GM23248 (cell line): Measurements from ENCODE around the gene LRRC75A. TPM values are rescaled to one million over a fixed set of nuclear protein-coding genes. Genes with fewer than 3 reads are reported as not detected.
A peak's percentile ranks its signal among the peaks of the same experiment; 100 is the strongest.

ENCODE experiments used
- DNase-seq: peaks from one replicate; pipeline ENCODE4 v3.0.0-alpha.2; 2015
- H2AFZ ChIP-seq: fragments of 200-600 bp; sonication (generic); 2 replicates; pipeline ENCODE4 v1.6.1; 2016; ENCODE audit warnings: antibody characterized with exemption
- H3F3A ChIP-seq: fragments of 200-600 bp; sonication (generic); 2 replicates; pipeline ENCODE4 v1.6.1; 2016; ENCODE audit warnings: mild to moderate bottlenecking, antibody characterized with exemption, mixed run types; ENCODE audit not compliant: insufficient read depth
- H3K27ac ChIP-seq: fragments of 200-600 bp; sonication (generic); 2 replicates; pipeline ENCODE4 v1.5.1; 2016; ENCODE audit warnings: mild to moderate bottlenecking
- H3K27me3 ChIP-seq: fragments of 200-600 bp; sonication (generic); replicated peaks from 2 replicates; pipeline ENCODE4 v1.6.1; 2016; ENCODE audit warnings: mild to moderate bottlenecking; ENCODE audit not compliant: insufficient read depth
- H3K36me3 ChIP-seq: fragments of 200-600 bp; sonication (generic); 2 replicates; pipeline ENCODE4 v1.6.1; 2016; ENCODE audit warnings: low read depth, mild to moderate bottlenecking
- H3K4me1 ChIP-seq: fragments of 200-600 bp; sonication (generic); 2 replicates; pipeline ENCODE4 v1.6.1; 2016; ENCODE audit warnings: mild to moderate bottlenecking; ENCODE audit not compliant: insufficient read depth
- H3K4me2 ChIP-seq: fragments of 200-600 bp; sonication (generic); one replicate; pipeline ENCODE4 v1.6.1; 2016; ENCODE audit warnings: mild to moderate bottlenecking; ENCODE audit not compliant: unreplicated experiment
- H3K4me3 ChIP-seq: fragments of 200-600 bp; sonication (generic); 2 replicates; pipeline ENCODE4 v1.5.1; 2016; ENCODE audit warnings: mild to moderate bottlenecking
- H3K79me2 ChIP-seq: fragments of 200-600 bp; sonication (generic); 2 replicates; pipeline ENCODE4 v1.6.1; 2016; ENCODE audit warnings: mild to moderate bottlenecking; ENCODE audit not compliant: insufficient read depth
- H3K9ac ChIP-seq: fragments of 200-600 bp; sonication (generic); 2 replicates; pipeline ENCODE4 v1.6.1; 2016; ENCODE audit warnings: mild to moderate bottlenecking
- H3K9me2 ChIP-seq: fragments of 200-600 bp; sonication (generic); 2 replicates; pipeline ENCODE4 v1.6.1; 2016; ENCODE audit warnings: mixed run types, mild to moderate bottlenecking, moderate library complexity; ENCODE audit not compliant: insufficient read depth
- H3K9me3 ChIP-seq: fragments of 200-600 bp; sonication (generic); one replicate; pipeline ENCODE4 v1.6.1; 2017; ENCODE audit warnings: low read depth
- H4K20me1 ChIP-seq: fragments of 200-600 bp; sonication (generic); 2 replicates; pipeline ENCODE4 v1.6.0; 2016; ENCODE audit not compliant: insufficient read depth
- EZH2 ChIP-seq: fragments of 200-600 bp; sonication (generic); IDR thresholded peaks from 2 replicates; pipeline ENCODE4 v1.6.1; 2018; ENCODE audit warnings: antibody characterized with exemption, mild to moderate bottlenecking; ENCODE audit not compliant: insufficient read depth, poor library complexity, severe bottlenecking
- EZH2phosphoT487 ChIP-seq: fragments of 200-600 bp; sonication (generic); IDR thresholded peaks from 2 replicates; pipeline ENCODE4 v1.6.1; 2018; ENCODE audit warnings: antibody characterized with exemption, moderate library complexity, mild to moderate bottlenecking, low read depth; ENCODE audit not compliant: insufficient read depth
- WGBS, 2 experiments: methylation state at CpG; one replicate each; pipeline ENCODE4 v1.1.6; 2015 to 2017; ENCODE audit warnings: low lambda C conversion rate in 2 of 2, low coverage in 1 of 2; ENCODE audit errors: missing lambda C conversion rate in 2 of 2; 5-methylcytosine and 5-hydroxymethylcytosine counted together
- in situ Hi-C: fragments of 300-500 bp; cut with MboI; formaldehyde crosslinking; loops from 2 replicates; pipeline ENCODE4 v1.15.0; 2020
- polyA plus RNA-seq: library from polyadenylated mRNA; unstranded; fragments of >200 nt; fragmentation: Nextera tagmentation; extraction: Ambion mirVana; gene quantifications from 2 replicates; pipeline ENCODE4 v1.2.1, GENCODE V29; 2016
- total RNA-seq: library from RNA; depleted of rRNA; stranded (reverse); fragments of >200 nt; shearing (Covaris generic); gene quantifications from 2 replicates; pipeline ENCODE4 v1.2.3, GENCODE V29; 2014

Gene LRRC75A
- total and polyA plus RNA-seq, 2 experiments from 2014 or later = 0.22 to 0.54 TPM

DNA sequence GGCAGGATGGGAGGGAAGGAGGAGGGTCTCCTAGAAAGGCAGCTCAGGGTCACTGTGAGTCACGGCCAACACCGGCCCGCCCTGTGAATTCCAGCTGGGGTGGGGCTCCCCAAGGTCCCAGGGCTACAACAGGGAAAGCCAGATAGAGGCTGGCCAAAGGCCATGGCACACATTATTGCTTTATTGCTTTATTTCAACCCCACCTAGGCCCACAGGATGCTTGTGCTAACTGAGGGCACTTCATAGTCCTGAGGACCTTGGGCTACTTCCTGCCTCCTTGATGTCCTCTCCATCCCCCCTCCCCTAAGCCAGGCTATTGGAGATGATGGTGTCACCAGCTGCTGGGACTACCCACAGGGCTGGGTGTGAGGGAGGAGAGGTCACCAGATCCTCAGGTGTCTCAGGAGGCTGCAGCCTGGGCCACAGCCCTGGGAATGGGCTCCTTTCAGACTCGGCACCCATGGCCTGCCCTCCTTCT lies 26.1 kb downstream of the LRRC75A start:
- 47 to 50% methylated on average over 4 of the region's 4 CpGs for WGBS, 2 experiments
- peaks cover 18% of the 10 kb centered on the region; the same call in 1 of the 2 replicates for H3K4me1 ChIP-seq
- H3K27ac ChIP-seq = no peak overlapping the region
- in situ Hi-C loops = no loop called here
- H3K36me3 ChIP-seq = no peaks in the 10 kb centered on the region
- no peak for DNase-seq
- no peak overlapping the region for H3K9ac ChIP-seq
- no peaks in the 10 kb centered on the region for H3K9me2 ChIP-seq
- H2AFZ ChIP-seq = no peak overlapping the region
- no peak overlapping the region for H3K4me3 ChIP-seq
- H4K20me1 ChIP-seq = no peaks in the 10 kb centered on the region
- no peaks in the 10 kb centered on the region for H3K27me3 ChIP-seq
- H3K4me2 ChIP-seq = no peak overlapping the region
- H3K9me3 ChIP-seq = no peaks in the 10 kb centered on the region
- H3F3A ChIP-seq = no peaks in the 10 kb centered on the region
- TF ChIP-seq EZH2 (no peak), EZH2phosphoT487 (no peak)
- no peaks in the 10 kb centered on the region for H3K79me2 ChIP-seq

- Histone ChIP-seq H3K9ac (no peak overlapping the region), H3K4me1 (peaks cover 15% of the 10 kb centered on the region; the same call in 1 of the 2 replicates), H3F3A (no peaks in the 10 kb centered on the region), H3K27ac (no peak overlapping the region), H2AFZ (no peak overlapping the region), H3K4me2 (no peak overlapping the region), H3K9me3 (no peaks in the 10 kb centered on the region), H3K27me3 (no peaks in the 10 kb centered on the region), H4K20me1 (no peaks in the 10 kb centered on the region), H3K9me2 (no peaks in the 10 kb centered on the region), H3K4me3 (no peak overlapping the region), H3K79me2 (no peaks in the 10 kb centered on the region), H3K36me3 (no peaks in the 10 kb centered on the region)
- TF ChIP-seq EZH2 (no peak), EZH2phosphoT487 (no peak)
- in situ Hi-C loops = no loop called here
- 78 to 100% methylated on average over 1 to 3 of the region's 3 CpGs for WGBS, 2 experiments
- DNase-seq = no peak
Measured at GRCh38 chr17:16465052-16465312, 27.0 kb downstream of the LRRC75A start.

GRCh38 chr17:16464303-16465051 lies 27.5 kb downstream of the LRRC75A start:
- Histone ChIP-seq H3F3A (no peaks in the 10 kb centered on the region), H3K4me1 (peaks cover 15% of the 10 kb centered on the region; the same call in 1 of the 2 replicates), H3K4me3 (no peak overlapping the region), H3K79me2 (no peaks in the 10 kb centered on the region), H3K36me3 (no peaks in the 10 kb centered on the region), H3K27ac (no peak overlapping the region), H3K9me3 (no peaks in the 10 kb centered on the region), H3K27me3 (no peaks in the 10 kb centered on the region), H2AFZ (no peak overlapping the region), H3K9ac (no peak overlapping the region), H4K20me1 (no peaks in the 10 kb centered on the region), H3K4me2 (no peak overlapping the region), H3K9me2 (no peaks in the 10 kb centered on the region)
- TF ChIP-seq EZH2 (no peak), EZH2phosphoT487 (no peak)
- in situ Hi-C loops = no loop called here
- no peak for DNase-seq
- WGBS, 2 experiments = 66 to 71% methylated on average over 12 of the region's 12 CpGs

GRCh38 chr17:16463358-16464302 lies 28.4 kb downstream of the LRRC75A start:
- 51 to 53% methylated on average over 13 of the region's 13 CpGs for WGBS, 2 experiments

More at GRCh38 chr17:16463358-16464302, 28.4 kb downstream of the LRRC75A start:
- no peaks in the 10 kb centered on the region for H3K9me3 ChIP-seq
- H3K9me2 ChIP-seq = no peaks in the 10 kb centered on the region
- DNase-seq = peak; percentile 57
- H3K4me1 ChIP-seq = peaks cover 15% of the 10 kb centered on the region; the same call in 1 of the 2 replicates
- no peak for TF ChIP-seq EZH2
- TF ChIP-seq EZH2phosphoT487 = no peak
- H4K20me1 ChIP-seq = no peaks in the 10 kb centered on the region
- H3K4me3 ChIP-seq = no peak overlapping the region
- no peaks in the 10 kb centered on the region for H3K36me3 ChIP-seq
- in situ Hi-C loops = no loop called here
- H3K4me2 ChIP-seq = no peak overlapping the region
- no peaks in the 10 kb centered on the region for H3K79me2 ChIP-seq
- H3K27ac ChIP-seq = no peak overlapping the region
- H3K9ac ChIP-seq = no peak overlapping the region
- no peaks in the 10 kb centered on the region for H3F3A ChIP-seq
- H2AFZ ChIP-seq = no peak overlapping the region
- no peaks in the 10 kb centered on the region for H3K27me3 ChIP-seq
